Glomerular endothelial cell (primary cell): ENCODE data around the gene RIPPLY3. TPM values are rescaled to one million over a fixed set of nuclear protein-coding genes. Genes with fewer than 3 reads are reported as not detected.
"Not testable (repeated sequence)": the region's sequence is repeated elsewhere in the genome, so short reads cannot be mapped to it uniquely, and the experiment has no call there.

Source experiments
- DNase-seq: peaks from one replicate; pipeline ENCODE4 v3.0.0-alpha.2; 2011; ENCODE audit warnings: low read depth, low spot score; ENCODE audit errors: extremely low read depth
- total RNA-seq: library from RNA; depleted of rRNA; stranded (reverse); fragments of >200 nt; gene quantifications from 2 replicates; pipeline ENCODE4 v1.2.3, GENCODE V29; 2015

RIPPLY3 gene
- total RNA-seq, 1 donor from 2014 or later = not detected

DNA sequence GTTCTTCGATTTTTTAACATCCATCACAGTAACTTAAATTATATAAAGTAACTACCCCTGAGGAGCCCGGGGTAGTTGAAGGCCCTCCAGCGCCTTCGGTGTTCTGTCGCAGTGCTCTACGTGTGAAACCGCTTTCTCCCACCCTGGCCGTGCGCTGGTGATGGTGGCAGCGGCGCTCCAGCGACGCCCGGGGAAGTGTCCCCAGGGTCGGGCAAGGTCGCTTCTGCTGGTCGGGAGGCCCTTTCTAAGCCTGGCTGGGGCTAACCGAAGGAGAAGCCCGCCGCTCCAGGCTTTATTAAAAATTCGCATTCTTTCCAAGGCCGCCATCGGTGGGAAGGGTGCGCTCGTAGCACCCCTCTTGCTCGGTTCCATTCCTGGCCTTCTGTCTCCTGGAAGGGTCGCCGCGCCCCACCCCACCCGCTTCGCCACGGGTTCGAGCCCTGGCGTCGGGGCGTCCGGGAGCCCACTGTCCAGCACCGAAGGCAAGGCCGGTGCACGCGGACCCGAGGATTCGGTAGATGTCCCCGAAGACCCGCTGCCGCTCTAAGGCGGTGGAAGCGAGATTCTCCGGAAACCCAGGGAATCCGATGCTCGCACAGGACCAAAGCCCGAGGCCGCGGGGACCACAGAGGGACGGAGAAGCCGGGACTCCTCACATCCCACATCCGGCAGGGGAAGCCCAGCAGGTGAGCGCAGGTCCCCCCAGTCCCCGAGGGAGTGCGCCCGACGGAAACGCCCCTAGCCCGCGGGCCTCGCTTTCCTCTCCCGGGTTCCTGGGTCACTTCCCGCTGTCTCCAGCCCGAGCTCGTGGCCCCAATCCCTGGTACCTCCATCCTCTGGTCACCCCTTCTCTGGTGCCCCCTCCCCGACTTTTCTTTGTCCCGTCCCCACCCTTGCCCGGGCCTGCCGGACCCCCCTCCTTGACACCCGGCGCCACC is 685 bp upstream of the RIPPLY3 start:
- no peak for DNase-seq

GRCh38 chr21:37008724-37009123 is 2.2 kb downstream of the RIPPLY3 start:
- DNase-seq = no peak

DNA sequence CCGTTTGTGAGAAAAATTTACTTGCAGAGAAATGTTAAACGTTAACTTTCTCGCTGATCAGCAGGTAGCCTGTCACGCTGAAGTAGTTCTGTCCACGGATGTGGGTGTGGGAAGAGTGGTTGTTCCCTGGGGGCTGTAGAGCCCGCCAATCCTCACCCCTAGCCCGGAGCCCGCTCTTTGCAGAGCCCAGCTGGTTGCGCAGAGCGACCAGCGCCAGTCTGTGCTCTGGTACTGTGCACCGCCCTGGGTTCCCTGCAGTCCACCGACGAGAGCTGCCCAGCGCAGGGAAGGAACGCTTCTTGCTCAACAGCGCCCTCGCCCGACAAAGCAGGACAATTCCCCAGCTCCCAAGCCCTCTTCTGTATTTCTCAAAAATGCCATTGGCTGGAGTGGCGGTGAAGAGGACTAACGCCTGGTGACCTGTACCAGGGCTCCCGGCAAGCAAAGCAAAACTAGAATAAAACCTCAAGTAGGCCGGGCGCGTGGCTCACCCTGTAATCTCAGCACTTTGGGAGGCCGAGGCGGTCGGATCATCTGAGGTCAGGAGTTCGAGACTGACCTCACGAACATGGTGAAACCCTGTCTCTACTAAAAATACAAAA is 3.3 kb downstream of the RIPPLY3 start:
- peak; percentile 50 for DNase-seq

GRCh38 chr21:37017951-37018679 is 11.6 kb downstream of the RIPPLY3 start:
- DNase-seq = no peak

GRCh38 chr21:37026499-37026898 is 20.0 kb downstream of the RIPPLY3 start:
- DNase-seq = no peak

GRCh38 chr21:37028570-37028969 is 22.1 kb downstream of the RIPPLY3 start:
- DNase-seq = no peak

- DNase-seq = no peak
Measured at GRCh38 chr21:37030864-37031263, 24.4 kb downstream of the RIPPLY3 start.

DNA sequence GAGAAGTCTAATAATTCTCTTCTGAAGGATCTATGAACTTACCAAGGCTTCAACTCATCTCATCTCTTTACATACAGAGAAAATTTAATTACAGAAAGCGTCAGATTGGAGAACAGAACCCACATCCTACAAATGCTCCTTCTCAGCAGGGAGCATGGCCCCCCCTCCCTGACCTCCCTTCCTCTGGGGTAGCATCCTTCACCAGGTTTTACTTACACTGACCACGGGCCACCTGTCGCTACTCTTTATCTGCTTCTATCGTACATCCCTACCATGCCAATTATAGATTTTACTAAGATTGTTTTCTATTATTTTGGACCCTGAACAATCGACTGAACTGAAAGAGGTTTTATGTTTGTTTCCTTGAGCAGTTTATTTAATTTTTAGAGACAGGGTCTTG is 25.8 kb downstream of the RIPPLY3 start:
- no peak for DNase-seq

GRCh38 chr21:37032877-37033471 is 26.5 kb downstream of the RIPPLY3 start:
- DNase-seq = no peak

- DNase-seq = not testable (repeated sequence)
Measured at GRCh38 chr21:37034394-37034793, 27.9 kb downstream of the RIPPLY3 start.

DNA sequence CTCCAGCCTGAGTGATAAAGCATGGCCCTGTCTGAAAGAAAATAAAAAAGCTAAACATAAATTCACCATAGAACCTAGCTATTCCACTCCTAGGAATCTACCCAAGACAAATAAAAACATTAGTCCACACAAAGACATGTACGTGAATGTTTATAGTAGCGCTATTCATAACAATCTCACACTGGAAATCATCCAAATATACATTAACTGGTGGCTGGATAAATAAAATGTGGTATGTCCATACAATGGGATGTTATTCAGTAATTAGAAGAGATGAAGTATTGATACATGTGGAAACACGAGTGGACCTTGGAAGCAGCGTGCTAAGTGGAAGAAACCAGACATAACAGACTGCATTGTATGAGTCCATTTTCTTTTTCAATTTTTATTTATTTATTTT is 29.7 kb downstream of the RIPPLY3 start:
- no peak for DNase-seq

GRCh38 chr21:37039411-37040075 is 33.0 kb downstream of the RIPPLY3 start:
- DNase-seq = no peak

DNA sequence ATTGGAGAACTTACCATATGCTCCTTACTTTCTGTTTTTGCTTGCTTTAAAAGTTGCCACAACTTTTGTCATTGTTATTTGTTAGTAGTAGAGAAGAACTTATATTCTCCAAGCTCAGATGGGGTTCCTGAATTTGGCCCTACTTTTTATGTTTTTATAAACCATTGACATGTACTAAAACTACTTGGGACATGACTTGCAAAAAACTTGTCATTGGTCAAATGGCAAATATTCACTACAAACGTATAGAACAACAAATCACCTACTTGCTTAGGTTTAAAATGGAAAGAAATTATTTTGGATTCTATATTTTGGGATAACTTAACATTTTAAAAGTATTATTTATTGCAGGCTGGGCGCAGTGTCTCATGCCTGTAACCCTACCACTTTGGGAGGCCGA is 33.7 kb downstream of the RIPPLY3 start:
- DNase-seq = no peak

GRCh38 chr21:37041706-37042271 is 35.3 kb downstream of the RIPPLY3 start:
- no peak for DNase-seq

DNA sequence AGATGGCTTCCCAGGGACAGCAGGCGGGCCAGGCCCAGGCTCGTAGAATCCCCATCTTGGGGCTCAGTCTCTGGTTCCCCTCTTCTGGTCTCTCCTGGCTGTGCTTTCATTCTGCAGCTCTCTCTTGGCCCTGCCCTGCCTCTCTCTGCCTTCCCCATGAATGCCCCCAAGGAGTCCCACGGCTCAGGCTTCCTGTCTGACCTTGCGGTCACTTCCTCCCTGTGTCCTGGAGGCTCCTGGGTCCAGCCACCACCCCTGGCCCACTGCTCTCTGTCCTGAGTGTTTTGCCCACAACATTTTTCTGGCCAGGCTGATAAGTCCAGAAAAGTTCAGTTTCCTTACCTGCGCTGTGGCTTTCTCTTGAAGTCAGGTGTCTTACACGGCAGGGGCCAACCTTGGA is 37.3 kb downstream of the RIPPLY3 start:
- DNase-seq = no peak

GRCh38 chr21:37044643-37045042 is 38.1 kb downstream of the RIPPLY3 start:
- no peak for DNase-seq

- DNase-seq = no peak
Measured at GRCh38 chr21:37045149-37045548, 38.6 kb downstream of the RIPPLY3 start.

- DNase-seq = no peak
Measured at GRCh38 chr21:37045556-37045955, 39.1 kb downstream of the RIPPLY3 start.

GRCh38 chr21:37047079-37047478 is 40.6 kb downstream of the RIPPLY3 start:
- DNase-seq = no peak

DNA sequence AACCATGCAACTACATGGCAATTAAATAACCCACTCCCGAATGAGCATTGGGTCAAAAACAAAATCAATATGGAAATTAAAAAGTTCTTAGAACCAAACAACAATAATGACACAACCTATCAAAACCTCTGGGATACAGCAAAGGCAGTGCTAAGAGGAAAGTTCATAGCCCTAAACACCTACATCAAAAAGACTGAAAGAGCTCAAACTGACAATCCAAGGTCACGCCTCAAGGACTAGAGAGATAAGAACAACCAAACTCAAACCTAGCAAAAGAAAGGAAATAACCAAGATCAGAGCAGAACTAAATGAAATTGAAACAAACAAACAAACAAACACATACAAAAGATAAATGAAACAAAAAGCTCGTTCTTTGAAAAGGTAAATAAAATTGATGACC is 43.2 kb downstream of the RIPPLY3 start:
- not testable (repeated sequence) for DNase-seq
